ENCODE results near the gene CLHC1.

DNA sequence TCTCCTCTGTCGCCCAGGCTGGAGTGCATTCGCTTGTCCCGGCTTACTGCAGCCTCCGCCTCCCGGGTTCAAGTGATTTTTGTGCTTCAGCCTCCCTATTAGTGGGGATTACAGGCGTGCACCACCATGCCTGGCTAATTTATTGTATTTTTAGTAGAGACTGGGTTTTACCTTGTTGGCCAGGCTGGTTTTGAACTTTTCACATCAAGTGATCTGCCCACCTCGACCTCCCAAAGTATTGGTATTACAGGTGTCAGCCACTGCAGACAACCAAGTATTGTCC, 1.5 kb upstream of the CLHC1 start:
- TF ChIP-seq POLR2A (IDR thresholded peaks at IDR 0.05; ENCODE audit: low read length) (no peak), GATA1 (IDR thresholded peaks at IDR 0.05; ENCODE audit: low read depth, low read length) (no peak)

Data from erythroblast (primary cell).